HEK293T (cell line): ENCODE measurements around the gene ASTN2.

ENCODE experiments used
- BHLHE40 ChIP-seq: fragments of 450-650 bp; IDR thresholded peaks from 2 replicates; pipeline ENCODE4 v1.6.1; 2016; ENCODE audit warnings: mild to moderate bottlenecking, moderate library complexity, borderline replicate concordance
- ELF4 ChIP-seq: fragments of 450-650 bp; IDR thresholded peaks from 2 replicates; pipeline ENCODE4 v1.6.1; 2017; ENCODE audit warnings: antibody characterized with exemption
- FOXA1 ChIP-seq: fragments of 450-650 bp; IDR thresholded peaks from 2 replicates; pipeline ENCODE4 v1.6.1; 2016; ENCODE audit warnings: mild to moderate bottlenecking
- ZNF384 ChIP-seq: fragments of 450-650 bp; IDR thresholded peaks from 2 replicates; pipeline ENCODE4 v1.6.1; 2016

DNA sequence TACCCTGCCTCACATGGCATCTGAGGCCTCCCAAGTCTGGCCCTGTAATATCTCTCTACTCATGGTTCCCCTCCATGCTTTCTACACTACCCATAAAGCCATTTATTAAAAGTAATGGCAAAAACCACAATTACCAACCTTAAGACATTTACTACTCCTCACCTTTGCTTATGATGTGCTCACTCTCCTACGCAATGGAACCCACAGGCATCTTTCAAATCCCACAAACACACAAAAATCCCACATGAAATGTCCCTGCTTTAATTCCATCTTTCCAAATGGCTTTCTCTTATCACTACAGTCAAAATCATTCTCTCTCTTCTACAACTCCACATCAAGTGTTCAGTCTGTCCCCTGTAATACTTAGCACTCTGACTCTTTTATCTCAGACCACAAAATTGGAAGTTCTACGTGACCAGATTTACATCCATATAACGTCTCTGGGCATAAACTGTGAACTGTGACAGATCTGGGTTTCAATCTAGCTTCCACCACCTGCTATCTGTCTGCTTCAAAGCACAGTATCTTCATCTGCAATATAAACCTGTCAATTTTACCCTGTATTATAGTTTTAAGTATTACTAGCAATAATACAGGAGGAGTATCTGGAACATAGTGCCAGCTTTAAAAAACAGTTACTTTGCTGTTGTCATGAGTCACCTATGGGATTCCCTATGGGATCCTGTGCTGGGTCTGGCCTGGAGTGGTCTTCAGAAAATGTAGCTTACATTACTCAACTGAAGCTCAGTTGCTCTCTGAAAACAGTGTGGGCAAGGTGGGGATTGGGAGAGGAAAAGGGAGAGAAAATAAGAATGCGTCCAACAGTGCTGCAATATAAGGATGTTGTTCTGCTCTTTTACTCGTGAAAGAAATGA, 864.8 kb downstream of the ASTN2 start:
- TF ChIP-seq ELF4, result no peak
- no peak for TF ChIP-seq BHLHE40
- no peak for TF ChIP-seq ZNF384
- no peak for TF ChIP-seq FOXA1
